ENCODE data around the gene RNU1-2. TPM values are rescaled to one million over a fixed set of nuclear protein-coding genes. Genes with fewer than 3 reads are reported as not detected.
A peak's percentile ranks its signal among the peaks of the same experiment; 100 is the strongest.
"Not testable (repeated sequence)": the region's sequence is repeated elsewhere in the genome, so short reads cannot be mapped to it uniquely, and the experiment has no call there.

RNU1-2 gene
- total RNA-seq, 4 donors from 2014 or later: under 0.01 TPM; not detected in 3

DNA sequence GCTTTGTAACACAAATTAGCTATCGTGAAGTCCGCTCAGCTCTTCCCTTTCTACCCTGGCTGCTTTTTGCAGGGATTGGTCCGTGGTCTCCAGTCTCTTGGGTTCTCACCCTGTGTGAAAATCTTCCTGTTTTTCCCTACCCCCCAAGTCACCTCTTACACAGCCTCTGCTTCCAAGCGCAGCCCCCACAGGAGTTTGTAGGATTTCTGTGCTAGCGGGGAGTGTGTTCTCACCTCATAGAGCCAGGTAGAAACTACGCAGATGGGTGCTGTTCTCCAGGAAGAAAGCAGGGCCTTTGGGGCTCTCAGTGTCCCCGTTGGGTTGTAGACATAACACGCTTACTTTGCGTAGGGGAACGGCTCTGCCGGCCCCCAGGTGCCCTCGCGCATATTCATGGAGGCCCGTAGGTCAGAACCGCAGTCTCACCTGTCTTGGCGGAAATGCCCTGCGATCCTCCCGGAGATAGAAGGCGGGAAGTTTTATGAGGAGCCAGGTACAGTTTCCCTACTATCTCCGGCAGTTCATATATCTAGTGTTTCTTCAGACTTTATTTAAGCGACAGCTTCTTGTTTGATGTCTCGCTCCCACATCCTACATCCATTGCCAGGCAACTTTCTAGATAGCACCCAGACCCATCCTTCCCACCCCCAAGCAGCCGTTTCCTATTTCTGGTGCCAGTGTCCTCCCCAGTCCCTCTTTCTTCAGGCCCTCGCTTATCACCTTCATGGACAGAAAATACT lies 706 bp downstream of the RNU1-2 start:
- Histone ChIP-seq H3K4me3 (peak overlapping the region; percentile 37 to 58 (median 46)), H3K4me1 (peaks cover 17 to 25% of the 10 kb centered on the region in 2 donors), H3K27ac (peak overlapping the region; percentile 76 to 87 (median 82))
- intact Hi-C loops (cut with DNase I; ENCODE audit: low total_unique reads): loop anchor here (1.0 kb wide), 1 partner anchor 8 kb away; no protein-coding TSS in a partner anchor
- DNase-seq; H3K36me3 ChIP-seq; in situ Hi-C loops (cut with MboI; ENCODE audit: low sequenced_read_pairs in 4 of 4); H3K27me3 ChIP-seq; ATAC-seq; H3K9me3 ChIP-seq: not testable (repeated sequence)

DNA sequence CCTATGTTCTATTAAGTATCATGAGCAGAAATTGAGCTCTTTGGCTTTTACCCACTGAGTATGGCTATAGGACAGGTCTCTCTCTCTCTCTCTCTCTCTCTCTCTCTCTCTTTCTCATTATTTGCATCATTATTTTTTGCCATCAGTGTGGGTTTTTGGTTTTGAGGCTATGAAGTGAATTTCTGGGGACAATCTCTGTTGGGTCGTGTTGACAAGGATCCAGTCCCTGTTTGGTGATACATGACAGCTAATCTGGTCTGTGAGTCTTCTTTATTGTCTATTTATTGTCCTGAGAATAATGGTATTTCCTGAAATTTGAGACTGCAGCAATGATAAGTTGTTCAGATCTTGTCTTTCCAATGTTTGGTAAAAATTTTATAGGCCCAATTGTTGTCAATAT lies 1.9 kb downstream of the RNU1-2 start:
- H3K4me3 ChIP-seq; in situ Hi-C loops (cut with MboI; ENCODE audit: low sequenced_read_pairs in 4 of 4); ATAC-seq; intact Hi-C loops (cut with DNase I; ENCODE audit: low total_unique reads); DNase-seq; H3K36me3 ChIP-seq; H3K9me3 ChIP-seq; H3K27me3 ChIP-seq: not testable (repeated sequence)
- Histone ChIP-seq H3K4me1 (peaks cover 17 to 25% of the 10 kb centered on the region in 2 donors), H3K27ac (peak overlapping the region in 2 of 4 donors; percentile 47 to 59)

DNA sequence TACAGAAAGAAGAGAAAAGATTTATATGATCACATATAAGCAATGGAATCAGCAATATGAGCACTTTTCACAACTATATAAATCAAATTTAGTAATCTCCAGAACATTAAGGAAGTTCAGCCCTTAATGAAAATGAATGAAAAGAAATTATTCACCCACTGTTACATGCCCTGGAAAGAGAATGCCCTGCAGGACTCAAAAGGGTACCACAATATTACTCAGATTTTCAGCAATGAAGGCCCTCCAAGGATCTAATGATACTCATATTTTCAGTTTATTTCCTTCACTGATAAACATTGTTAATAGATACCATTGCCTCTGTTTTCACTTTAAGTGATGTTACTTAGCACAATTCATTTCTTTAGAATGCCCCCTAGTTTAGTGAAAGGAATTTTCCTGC lies 2.5 kb downstream of the RNU1-2 start:
- Histone ChIP-seq H3K4me1 (peaks cover 22 to 28% of the 10 kb centered on the region in 2 donors), H3K27ac (peak overlapping the region; percentile 35 to 59 (median 44))
- H3K27me3 ChIP-seq; in situ Hi-C loops (cut with MboI; ENCODE audit: low sequenced_read_pairs in 4 of 4); intact Hi-C loops (cut with DNase I; ENCODE audit: low total_unique reads); H3K9me3 ChIP-seq; H3K4me3 ChIP-seq; H3K36me3 ChIP-seq; ATAC-seq; DNase-seq: not testable (repeated sequence)

DNA sequence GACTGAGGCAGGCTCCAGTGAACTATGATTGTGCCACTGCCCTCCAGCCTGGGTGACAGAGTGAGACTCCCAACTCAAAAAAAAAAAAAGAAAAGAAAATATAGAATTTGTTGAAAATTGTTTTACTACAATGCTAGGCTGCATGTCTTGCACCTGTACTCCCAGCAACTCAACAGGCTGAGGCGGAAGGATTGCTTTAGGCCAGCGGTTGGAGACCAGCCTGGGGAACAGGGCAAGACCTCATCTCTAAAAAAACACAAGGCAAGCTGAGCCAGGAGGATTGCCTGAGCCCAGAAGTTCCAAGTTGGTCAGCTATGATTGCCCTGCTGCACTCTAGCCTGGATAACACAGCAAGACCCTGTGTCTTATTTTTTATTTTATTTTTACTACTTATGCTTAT lies 3.2 kb downstream of the RNU1-2 start:
- ATAC-seq; H3K9me3 ChIP-seq; H3K4me3 ChIP-seq; in situ Hi-C loops (cut with MboI; ENCODE audit: low sequenced_read_pairs in 4 of 4); intact Hi-C loops (cut with DNase I; ENCODE audit: low total_unique reads); H3K27me3 ChIP-seq; H3K36me3 ChIP-seq: not testable (repeated sequence)
- H3K27ac ChIP-seq: peak overlapping the region; percentile 35 to 59 (median 44)
- peak in 1 of 2 donors; percentile 70 for DNase-seq
- peaks cover 26 to 31% of the 10 kb centered on the region in 2 donors for H3K4me1 ChIP-seq

DNA sequence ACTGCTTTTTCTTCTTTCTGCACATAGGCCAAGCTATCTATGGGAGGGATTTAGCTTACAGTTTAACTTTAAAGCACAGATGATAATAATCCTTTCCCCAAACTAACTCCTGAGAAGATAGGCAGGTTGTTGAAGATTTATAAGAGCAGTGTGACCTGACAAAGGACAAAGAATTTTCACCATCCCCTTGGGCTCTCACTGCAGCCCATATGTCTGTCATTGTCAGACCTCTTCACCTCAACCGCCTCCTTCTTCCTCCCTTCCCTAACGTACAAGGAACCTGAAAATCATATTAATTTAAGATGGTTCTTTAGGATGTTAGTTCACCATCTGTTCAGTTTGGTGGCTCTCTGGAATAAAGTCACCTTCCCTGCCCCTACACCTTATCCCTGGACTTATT lies 5.0 kb downstream of the RNU1-2 start:
- Histone ChIP-seq H3K36me3 (no peaks in the 10 kb centered on the region), H3K9me3 (no peaks in the 10 kb centered on the region), H3K4me3 (no peak overlapping the region), H3K27ac (no peak overlapping the region), H3K4me1 (peaks cover 31 to 36% of the 10 kb centered on the region in 2 donors), H3K27me3 (no peaks in the 10 kb centered on the region)
- ATAC-seq (no peak), DNase-seq (no peak)
- intact Hi-C loops (cut with DNase I; ENCODE audit: low total_unique reads) (loop anchor here (10.0 kb wide), 1 partner anchor 406 kb away; no protein-coding TSS in a partner anchor), in situ Hi-C loops (cut with MboI; ENCODE audit: low sequenced_read_pairs in 4 of 4) (no loop called here)
- TF ChIP-seq POLR2A (IDR thresholded peaks at IDR 0.05): no peak
- TF ChIP-seq, protein P1, sequence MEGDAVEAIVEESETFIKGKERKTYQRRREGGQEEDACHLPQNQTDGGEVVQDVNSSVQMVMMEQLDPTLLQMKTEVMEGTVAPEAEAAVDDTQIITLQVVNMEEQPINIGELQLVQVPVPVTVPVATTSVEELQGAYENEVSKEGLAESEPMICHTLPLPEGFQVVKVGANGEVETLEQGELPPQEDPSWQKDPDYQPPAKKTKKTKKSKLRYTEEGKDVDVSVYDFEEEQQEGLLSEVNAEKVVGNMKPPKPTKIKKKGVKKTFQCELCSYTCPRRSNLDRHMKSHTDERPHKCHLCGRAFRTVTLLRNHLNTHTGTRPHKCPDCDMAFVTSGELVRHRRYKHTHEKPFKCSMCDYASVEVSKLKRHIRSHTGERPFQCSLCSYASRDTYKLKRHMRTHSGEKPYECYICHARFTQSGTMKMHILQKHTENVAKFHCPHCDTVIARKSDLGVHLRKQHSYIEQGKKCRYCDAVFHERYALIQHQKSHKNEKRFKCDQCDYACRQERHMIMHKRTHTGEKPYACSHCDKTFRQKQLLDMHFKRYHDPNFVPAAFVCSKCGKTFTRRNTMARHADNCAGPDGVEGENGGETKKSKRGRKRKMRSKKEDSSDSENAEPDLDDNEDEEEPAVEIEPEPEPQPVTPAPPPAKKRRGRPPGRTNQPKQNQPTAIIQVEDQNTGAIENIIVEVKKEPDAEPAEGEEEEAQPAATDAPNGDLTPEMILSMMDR (IDR thresholded peaks at IDR 0.05 in 4 of 5, conservative IDR thresholded peaks at IDR 0.05 in 1 of 5): no peak

DNA sequence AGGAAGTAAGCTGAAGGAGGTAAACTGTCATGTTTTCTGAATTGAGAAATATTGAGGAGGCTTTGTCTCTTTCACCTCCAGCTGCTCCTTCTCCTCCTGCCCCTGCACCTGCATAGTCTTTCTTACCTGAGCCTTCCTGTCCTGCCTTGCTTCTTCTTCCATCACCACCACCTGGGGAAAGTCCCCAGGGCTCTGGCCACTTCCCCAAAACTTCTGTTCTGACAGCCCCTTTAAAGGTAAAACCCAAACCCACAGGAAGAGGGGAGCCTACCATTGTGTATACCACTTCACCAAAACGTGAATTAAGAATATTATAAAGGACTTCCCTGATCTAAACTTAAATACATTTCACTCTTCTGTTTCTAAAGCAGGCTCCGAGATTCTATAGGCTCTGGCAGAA lies 5.6 kb downstream of the RNU1-2 start:
- peaks cover 30 to 37% of the 10 kb centered on the region in 2 donors for H3K4me1 ChIP-seq
- H3K9me3 ChIP-seq; in situ Hi-C loops (cut with MboI; ENCODE audit: low sequenced_read_pairs in 4 of 4); ATAC-seq; H3K27me3 ChIP-seq; DNase-seq; H3K4me3 ChIP-seq; H3K27ac ChIP-seq; H3K36me3 ChIP-seq: not testable (repeated sequence)
- intact Hi-C loops (cut with DNase I; ENCODE audit: low total_unique reads): loop anchor here (10.0 kb wide), 1 partner anchor 407 kb away; no protein-coding TSS in a partner anchor

DNA sequence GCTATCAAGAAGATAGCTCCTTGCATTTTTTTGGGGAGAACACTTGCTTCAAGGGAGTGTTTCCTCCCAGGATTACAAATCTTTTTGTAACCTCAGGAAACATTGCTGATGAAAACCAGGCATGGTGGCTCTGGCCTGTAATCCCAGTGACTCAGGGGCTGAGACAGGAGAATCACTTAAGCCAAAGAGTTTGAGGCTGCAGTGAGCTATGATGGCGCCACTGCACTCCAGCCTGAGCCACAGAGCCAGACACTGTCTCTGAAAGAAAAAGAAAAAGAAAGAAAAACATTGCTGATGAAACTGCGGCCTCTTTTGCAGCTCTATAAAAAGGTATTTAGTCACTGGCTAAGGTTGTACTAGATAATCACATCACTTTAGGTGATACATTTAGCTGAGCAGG lies 7.3 kb downstream of the RNU1-2 start:
- DNase-seq: no peak
- Histone ChIP-seq H3K4me1 (peaks cover 25 to 29% of the 10 kb centered on the region in 2 donors), H3K36me3 (no peaks in the 10 kb centered on the region), H3K4me3 (no peak overlapping the region), H3K27ac (peak overlapping the region; percentile 88 to 98 (median 93)), H3K9me3 (no peaks in the 10 kb centered on the region), H3K27me3 (no peaks in the 10 kb centered on the region)
- in situ Hi-C loops (cut with MboI; ENCODE audit: low sequenced_read_pairs in 4 of 4): no loop called here
- no peak for ATAC-seq
- intact Hi-C loops (cut with DNase I; ENCODE audit: low total_unique reads): loop anchor here (10.0 kb wide), 1 partner anchor 408 kb away; no protein-coding TSS in a partner anchor
- TF ChIP-seq POLR2A (IDR thresholded peaks at IDR 0.05): no peak
- TF ChIP-seq, protein P1 (IDR thresholded peaks at IDR 0.05 in 4 of 5, conservative IDR thresholded peaks at IDR 0.05 in 1 of 5): no peak

Data from gastrocnemius medialis (tissue), 4 donors.